Fibroblast of skin of abdomen (primary cell): ENCODE data around the gene SUDS3.
A peak's percentile ranks its signal among the peaks of the same experiment; 100 is the strongest.

ENCODE experiments used
- DNase-seq: peaks from one replicate; pipeline ENCODE4 v3.0.0-alpha.2; 2013

The SUDS3 gene

DNA sequence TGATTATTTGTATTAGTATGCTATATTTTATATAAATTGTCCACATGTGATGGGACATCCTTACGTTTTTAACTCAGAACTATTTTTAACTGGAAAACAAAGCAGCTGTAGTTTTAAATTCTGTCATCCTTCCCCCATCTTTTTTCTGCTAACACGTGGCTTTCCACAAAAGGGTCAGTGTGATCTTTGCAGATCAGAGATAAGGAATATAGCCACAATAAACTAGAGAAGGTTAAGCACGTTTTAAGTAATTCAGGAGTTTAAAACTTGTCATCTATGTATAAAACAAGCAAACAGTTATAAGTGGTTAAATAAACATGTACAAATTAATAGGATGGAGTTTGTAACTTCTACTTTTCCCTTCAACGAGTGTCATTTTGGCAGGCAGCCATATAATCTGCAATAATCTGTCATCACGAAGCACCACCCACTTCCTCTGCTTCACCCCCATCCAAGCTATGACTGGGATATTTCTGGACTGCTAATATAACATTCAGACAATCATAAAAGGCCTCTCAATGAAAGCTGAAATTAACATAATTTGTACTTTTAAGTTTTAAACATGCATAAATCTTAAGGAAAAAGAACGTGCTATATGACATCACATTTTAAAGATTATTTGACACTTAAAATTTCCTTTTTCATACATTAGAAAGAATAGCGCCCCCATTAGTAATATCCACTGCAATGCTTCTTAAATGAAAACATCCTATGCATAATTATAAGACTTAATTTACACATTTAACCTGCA lies 18.9 kb upstream of the SUDS3 start:
- DNase-seq, result peak; percentile 65

DNA sequence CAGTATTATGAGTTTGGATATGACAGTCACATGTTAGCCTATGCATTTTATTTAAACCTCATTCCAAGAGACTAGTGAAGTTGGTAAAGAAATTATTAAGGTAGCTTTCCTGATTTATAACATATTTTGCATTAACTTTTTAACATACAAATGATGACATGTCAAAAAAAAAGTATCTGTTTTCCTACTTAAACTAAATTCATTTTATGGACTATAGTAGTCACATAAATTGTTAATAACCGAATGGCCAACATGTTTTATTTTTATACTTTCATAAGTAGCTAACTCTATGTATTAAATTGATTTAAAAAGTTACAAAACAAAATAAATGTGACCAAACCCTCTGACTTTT lies 18.4 kb upstream of the SUDS3 start:
- DNase-seq, result no peak

DNA sequence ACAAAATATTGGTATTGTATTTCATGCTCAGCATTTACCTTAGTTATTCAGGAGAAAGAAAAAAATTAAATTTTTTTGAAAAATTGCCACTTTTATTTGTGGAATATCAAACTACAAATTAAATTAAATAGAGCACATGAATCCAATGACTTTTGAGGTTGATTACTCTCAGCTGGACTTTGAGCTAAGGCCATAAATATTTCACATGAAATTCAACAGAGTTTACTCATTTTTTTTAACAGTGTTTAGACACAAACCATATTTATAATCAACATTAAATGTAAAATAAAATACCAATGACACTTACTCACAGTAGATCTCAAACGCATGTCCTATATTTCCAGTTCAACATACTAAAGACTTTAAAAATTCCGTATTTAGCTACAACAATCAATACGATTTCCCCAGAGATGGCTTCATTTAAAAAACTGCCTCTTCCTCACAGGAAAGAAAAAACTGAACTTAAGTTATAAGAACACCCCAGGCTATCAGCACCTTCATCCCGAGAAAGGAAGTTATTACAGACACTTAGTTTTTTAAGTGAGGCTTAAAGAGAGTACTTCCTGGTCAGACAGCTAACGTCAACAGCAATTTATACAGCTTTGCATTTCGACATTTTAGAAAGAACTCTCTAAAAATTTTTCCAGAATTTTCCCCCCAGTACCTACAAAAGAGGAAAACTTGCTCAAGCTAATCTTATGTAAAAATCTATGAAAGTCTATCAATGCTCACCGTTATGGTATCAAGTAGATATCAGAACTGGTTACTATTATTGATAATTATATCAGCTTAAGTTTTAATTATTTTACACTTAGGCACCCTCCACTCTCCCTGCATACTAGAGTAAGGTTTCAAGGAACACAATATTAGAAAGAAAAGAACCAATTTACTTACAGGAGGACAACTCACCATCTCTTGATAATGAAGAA lies 17.5 kb upstream of the SUDS3 start:
- no peak for DNase-seq

DNA sequence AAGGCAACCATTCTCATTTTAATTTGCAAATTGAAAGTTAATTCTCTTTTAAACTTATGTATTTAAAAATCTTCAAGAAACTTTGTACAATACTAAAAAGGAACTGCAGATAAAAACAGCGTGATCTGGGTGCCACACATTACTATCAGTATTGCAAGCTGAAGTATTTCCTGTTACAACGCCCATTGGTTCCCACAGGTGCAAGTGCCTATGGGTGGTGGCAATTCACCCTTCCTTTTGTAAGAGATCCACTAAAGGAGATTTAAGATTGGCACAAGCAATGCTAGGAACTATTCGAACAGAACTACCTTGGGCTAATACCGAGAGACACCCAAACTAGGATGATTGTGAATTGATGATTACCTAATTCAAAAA lies 16.8 kb upstream of the SUDS3 start:
- DNase-seq, result no peak

DNA sequence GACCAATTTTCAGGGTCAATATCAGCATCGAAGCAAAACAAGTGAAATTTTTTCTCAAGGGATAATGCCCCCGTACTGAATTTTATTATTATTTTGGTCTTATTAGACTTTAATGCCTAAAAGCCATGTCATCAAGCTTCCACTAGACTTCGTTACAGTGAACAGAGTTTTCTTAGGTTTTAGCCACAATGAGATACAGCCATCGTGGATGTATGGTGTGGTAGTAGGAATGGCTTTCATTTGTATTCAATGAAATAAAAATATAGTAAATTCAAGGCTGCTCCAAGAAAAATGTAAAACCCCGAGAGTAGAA lies 15.3 kb upstream of the SUDS3 start:
- no peak for DNase-seq

DNA sequence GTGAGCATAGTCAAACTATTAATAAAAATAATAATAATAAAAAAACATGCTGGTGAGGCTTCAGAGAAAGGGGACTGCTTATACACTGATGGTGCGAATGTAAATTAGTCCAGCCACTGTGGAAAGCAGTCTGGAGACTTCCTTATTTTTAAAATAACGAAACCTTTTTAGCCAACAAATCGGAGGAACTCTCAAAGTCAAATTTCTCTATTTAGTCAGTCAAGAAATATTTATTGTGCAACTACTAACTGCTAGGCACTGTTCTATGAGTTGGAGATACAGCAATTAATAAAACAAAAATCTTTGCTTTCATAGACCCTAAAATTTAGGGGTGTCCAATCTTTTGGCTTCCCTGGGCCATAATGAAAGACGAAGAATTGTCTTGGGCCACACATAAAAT lies 14.5 kb upstream of the SUDS3 start:
- DNase-seq, result no peak

DNA sequence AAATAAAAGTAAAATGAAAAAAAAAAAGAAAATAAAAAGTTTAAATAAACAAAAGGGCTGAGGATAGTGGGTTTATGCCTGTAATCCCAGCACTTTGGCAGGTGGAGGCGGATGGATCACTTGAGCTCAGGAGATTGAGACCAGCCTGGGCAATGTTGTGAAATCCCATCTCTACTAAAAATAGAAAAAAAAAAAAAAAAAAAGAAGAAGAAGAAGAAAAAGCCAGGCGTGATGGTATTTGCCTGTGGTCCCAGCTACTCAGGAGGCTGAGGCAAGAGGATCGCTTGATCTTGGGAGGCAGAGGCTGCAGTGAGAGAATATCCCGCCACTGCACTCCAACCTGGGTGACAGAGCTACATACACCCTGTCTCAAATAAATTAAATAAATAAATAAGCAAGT lies 7.5 kb upstream of the SUDS3 start:
- DNase-seq, result no peak

DNA sequence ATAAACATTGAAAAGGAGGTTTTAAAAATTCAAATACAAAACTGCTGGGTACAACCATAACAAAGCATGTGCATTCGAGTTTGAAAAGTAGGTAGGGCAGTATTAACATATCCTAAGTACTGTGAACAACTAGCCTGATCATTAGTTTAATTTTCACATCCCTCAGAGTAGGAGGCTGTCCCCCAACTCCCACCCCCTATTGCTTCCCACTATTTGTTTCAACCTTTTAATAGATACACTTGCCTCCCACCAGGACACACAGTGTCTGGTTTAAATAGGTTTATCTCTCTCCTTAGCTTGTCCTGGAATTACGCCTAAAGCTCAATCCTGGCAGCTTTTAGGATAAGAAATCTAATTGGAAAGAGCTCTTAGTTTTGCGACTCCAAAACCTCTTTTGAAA lies 5.8 kb upstream of the SUDS3 start:
- no peak for DNase-seq

DNA sequence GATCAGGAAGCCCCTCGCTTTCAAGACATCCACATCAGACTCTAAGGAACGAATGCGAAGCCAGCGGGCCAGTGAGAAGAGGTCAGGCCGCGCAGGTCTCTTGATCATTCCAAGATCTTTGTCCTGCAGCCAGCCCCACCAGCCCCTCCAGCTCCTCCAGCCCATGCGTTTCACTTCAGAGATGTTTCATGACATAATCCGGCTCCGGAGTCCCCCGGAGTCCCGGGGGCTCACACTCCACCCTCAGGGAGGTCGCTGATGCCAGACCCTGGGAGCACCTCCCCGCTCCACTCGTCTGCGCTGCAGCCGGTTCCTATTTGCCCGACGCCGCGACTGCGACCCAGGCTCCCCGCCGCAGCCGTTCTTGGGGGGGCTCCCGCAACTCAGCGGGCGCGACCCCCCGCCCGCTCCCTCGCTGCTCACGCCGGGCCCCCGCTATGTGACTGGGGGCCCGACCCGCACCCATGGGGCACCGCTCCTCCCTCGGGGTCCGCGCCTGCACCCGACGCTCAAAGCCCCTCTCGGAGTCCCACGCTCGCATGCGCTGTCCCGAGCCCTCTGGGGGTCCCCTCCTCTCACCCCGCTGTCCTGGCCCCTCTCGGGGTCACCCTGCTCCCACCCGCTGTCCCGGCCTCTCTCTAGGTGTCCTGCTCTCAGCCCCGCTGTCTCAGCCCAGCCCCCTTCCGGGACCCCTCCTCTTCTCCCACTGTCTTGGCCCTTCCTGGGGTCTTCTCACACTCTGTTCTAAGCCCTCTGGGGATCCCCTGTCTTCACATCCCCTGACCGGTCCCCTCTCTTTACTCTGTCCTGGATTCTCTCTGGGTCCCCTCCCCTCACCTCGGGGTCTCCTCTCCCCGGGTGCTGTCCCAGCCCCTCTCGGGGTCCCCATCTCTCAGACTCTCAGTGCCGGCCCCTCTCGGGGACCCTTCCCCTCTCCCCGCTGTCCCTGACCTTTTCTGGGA lies 4.8 kb upstream of the SUDS3 start:
- peak; percentile 8 for DNase-seq

DNA sequence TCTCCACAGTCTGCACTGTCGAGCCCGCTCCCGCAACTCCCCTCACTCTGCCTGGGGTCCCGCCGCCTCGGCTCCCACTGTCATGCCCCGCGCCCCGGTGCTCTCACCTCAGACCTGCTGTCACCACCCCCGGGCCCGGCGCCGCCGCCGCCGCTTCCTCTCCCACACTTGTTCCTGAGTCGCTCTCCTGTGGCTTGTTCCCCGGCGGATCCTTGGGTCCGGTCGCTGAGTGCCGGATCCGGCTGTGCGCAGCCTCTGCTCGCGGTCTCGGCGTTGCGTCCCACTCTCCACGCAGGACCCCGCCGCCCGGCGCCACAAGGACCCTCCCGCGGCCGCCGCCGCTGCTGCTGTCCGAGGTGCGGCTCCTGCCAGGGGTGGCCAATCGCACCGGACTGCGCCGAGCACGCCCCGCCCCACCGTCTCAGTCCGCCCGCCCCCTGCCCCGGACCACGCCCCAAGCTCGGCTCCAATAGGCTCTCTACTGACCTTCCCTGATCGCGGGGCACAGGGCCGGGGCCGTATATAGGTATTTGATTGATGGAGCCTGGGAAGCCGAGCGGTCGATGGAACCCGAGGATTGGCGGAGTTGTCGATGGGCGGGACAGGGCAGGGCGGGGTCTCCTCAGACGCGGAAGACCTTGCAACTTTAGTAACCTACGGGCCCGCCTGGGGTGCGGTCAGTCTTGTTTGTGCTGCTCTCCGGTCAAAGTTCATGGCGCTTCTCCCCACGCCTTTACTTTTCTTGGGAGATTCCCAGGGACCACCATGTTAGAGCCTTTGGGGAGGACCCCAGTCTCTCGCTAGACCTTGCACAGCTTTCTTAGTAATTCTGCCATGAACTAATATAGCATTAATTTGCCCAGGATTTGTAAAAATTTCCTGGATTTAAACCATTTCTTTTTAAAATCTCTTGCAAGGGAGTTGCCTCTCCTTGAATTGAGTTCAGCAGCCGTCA lies 3.5 kb upstream of the SUDS3 start, which contains the start of gene TAOK3:
TAOK3 (minus strand) TSS at position 367 of the 955 bp plus-strand sequence. CDS start 117,340 bp downstream, outside the sequence.
- peak; percentile 99 for DNase-seq

DNA sequence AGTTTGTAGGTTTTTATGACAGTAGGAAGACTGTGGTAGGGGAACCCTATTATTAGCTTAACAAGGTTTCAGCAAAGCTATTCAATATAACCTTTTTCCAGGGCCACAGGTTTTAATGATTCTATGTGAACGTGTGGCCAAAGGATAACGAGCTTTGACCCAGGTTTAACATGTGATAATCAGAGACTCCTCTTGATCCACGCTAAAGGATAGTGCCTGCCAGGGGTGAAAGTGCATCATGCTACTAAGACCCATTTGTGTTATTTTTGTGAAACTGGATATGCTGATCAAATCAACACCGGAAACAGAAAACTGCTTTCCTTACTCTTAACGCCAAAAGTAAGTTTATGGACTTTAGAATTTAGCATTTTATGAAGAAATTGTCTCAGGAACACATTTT lies 2.7 kb upstream of the SUDS3 start:
- DNase-seq, result no peak

DNA sequence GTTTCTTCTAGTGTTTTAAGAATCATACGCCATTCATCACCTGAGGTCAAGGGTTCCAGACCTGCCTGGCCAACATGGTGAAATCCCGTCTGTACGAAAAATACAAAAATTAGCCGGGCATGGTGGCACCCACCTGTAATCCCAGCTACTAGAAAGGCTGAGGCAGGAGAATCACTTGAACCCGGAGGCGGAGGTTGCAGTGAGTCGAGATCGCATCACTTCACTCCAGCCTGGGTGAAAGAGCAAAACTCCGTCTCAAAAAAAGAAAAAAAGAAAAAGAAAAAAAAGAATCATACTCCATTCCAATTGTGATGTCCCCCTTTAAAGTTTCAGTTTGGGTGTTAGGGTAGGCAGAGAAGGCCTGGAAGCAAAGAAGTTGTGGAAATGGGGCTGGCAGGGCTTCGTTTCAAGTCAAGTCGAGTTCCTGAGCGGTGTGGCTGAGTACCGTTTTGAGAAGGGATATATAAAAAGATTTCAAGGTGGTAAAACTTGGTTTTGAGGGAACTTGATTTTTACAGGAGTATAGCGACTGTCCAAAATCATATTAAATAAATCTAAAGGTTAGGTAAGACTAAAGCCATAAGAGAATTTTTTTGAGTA lies 2.1 kb upstream of the SUDS3 start:
- no peak for DNase-seq

DNA sequence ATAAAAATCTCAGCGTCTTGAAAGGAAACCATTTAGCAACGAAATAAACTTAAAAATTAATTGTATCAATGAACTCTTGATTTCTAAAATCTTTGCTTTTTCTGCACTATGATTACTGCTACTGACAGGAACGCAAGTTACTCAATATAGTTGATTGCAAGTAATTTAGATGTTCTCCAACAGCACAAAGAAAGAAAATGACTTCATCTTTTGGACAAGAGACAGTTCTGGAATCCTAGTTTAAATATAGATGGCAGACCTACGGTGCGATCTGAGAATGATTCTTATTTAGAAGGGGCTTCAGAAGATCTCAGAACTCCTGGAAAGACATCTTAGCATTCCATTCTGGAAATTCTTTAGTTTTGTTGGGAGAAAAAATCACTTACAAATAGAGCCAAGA lies 1.4 kb upstream of the SUDS3 start:
- DNase-seq, result peak; percentile 35

DNA sequence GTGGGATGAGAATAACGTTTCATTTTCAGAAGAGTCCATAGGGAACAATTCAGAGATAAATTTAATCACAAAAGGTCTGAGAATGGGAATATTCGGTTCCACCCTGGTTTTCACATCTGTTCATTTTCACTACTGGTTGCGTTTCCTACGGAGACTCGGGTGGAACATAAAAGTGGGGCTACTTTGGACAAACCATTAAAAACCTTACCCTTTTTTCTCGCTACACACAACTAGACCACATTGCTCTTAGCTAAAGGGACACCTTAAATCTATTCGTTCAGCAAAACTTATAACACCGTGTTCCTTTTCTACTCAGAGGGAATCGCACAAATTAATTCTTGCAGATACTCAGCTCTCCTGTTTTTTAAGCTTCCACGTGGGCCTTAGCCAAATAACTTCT lies 1.0 kb upstream of the SUDS3 start:
- DNase-seq, result no peak

DNA sequence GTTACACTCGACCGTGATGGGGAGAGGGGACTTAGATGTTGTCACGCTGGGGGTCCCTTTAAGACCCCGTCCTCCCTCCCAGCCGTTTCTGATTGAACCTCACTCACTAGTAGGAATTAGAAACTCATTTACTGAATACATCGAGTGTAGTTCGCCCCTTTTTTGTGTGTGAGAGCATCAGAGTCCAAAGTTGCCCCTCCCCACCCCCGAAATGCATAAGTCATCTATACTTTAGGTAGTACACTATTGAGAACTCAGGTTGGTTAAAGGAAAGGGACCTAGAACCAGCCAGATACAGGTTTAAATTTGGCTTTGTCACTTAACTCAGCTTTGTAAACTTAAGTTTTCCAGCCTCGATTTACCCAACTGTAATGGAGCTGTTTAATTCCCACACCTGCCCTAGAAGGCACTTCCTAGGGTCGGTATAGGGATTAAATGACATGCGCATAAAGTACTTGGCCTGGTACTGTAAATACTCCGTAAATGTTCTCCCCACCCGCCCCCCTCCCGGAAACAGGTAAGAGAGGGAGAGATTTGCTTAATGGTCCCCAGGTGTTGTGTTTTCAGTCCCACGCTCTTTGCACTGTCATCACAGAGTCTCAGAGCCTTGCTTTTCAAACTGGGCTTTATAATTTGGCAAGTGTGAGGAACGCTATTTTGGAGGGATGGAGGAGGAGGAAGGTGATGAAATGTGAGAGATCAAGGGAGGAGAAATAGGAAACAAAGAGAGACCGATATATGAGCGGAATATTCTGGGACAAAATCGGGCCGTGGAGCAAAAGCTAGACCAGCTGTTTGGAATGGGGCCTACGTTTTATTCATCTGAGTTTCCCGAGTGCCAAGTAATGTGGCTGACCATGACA lies 897 bp downstream of the SUDS3 start:
- DNase-seq, result no peak

DNA sequence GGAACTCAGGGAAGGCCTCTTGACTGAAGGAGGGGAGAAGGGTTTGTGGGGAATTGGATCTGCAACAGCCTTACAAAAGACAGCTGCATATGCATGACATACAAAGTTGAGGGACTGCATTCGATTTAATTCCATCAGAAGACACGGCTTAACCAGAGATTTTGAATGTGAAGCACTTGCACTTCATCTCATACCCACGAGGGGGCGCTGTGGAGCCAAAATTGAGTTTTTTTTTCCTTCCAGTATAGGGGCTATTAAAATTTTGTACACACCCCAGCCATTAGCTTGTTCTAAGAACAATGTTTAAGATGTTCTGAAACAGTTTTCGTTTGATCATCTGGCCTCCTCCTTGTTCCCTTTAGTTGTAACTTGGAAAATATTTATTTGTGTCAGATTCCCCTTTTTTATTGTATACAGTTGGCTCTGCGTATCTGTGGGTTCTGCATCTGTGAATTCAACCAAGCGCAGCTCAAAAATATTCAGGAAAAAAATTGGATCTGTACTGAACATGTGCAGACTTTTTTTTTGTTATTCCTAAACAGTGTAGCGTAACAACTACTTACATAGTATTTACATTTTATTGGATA lies 1.6 kb downstream of the SUDS3 start:
- peak; percentile 55 for DNase-seq

DNA sequence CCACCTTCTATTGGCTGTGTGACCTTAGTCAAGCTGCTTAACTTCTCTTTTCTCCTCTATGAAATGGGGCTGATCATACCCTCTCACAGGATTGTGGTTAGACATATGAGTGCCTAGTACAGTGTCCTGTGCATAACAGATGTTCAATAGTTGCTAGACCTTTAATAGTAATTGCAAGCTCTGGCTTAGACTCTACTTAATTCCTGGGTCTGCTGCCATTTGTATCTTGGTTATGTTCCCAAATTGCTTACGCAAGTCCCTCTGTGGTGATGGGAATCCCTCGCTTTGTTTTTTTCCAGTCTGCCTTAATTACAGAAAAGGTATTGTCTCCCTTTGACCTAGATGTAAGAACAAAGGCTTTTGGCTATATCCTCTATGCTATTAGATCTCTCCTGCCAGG lies 15.1 kb downstream of the SUDS3 start:
- DNase-seq, result no peak

DNA sequence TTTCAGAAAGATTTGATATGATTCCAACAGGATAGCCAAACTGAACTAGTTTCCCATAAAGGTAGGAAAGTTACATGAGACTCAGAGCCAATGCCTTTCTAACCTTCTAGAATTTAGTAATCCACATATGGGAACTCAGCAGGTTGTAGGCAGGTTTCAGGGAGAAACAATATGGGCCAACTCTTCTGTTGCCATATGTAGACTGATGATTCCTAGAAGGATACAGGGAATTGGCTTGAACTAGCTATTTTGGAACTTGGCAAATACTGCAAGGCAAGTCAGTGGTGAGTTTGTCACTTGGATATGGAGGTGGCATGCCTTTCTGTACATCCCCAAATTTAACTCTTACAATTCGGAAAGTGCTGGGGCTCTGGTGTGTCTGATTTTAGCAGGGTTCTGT lies 15.5 kb downstream of the SUDS3 start:
- DNase-seq, result no peak

DNA sequence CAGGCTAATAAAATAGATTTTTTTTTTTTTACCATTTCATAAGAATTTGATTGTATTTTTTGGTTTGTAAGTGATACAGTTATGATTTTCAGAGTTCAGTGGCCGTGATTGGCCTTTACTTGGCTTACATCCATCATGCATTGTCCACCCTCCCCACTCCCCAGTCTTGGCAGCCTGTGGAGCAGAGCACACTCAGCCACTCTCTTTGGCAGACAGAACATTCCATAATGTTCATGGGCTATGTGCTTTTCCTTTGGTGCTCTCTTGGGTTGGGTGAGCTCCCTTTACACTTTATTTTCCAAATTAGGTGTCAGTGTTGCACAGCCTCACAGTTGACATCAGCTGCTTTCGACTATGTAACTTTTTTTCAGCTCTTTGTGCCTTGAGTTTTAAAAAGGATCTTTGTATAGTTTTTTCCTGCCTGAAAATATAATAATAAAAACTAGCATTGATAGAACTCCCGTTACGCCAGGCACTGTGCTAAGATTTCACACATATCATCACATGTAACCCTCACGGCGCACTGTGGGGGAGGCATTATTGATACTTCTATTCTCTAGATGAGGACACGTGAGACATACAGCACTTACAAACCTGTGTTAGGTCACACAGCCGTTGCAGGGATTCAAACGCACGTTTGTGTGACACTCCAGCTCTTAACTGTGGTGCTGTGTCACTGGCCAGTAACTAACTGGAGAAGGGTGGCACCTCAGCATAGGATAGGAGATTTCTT lies 21.5 kb downstream of the SUDS3 start:
- DNase-seq, result no peak
